Measurements from ENCODE around the gene RAD51D.

Gene RAD51D

DNA sequence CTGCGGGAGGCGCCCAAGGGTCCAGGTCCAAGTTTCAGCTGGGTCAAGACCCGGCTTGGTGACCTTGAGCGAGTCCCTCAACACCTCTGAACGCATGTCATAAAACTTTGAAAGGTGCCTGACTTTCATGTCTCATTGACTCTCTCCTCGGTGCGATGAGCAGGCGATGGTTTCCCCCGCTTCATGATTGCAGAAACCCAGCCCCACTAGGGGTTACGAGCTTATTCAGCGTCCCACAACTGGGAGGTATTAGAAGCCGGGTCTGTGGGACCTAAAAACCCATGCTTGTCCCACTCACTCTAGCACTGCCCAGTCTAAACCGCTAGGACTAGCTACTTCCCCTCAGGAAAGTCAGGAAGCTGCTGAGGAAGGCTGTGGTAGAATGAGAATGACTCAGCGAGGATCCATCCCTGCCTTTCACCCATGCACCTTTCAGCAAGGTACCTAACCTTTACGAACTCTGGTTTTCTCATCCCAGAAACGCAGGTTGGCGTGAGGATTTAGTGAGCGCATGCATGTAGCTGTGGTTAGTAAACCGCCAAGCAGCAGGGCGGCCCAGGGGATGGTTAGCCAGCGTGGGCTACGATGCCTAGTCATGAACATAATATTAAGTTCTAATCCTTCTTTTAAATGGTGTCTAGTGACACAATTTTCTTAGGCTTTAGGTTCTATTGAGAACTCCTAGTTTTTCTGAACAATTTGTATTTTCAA is 29.9 kb downstream of the RAD51D start:
- peak; percentile 22 to 29 for DNase-seq

DNA sequence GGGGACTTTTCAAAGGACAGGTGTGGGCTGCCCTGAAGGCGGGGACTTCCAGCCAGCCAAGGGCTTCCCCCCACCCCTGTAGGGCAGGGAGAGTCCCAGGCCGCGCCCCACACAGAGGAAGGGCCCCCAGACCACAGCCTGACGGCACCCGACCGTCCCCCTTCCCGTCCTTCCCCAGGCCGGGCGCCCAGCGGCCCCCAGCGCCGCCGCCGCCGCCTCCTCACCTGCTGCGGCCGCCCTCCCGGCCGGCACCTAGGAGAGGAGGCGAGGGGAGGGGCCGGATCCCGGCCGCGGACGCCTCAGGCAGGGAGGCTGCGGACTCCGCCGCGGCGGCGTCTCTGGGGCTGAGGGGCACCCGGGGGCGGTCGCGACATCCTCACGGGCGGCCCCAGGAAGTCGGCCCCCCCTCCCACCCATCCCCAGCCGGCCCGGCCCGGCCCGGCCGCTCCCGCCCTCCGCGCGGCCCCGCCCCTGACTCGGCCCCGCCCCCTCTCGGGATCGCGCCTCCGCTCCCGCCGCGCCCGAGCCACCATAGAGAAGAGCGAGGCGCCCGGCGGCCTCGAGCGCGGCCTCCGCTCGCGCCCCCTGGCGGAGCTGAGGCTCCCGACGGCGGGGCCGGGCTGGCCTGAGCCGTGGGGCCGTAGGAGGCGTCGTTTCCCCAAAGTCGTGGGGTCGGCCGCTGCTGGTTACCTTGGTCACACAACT is 30.6 kb downstream of the RAD51D start:
- peak; percentile 67 to 87 for DNase-seq

DNA sequence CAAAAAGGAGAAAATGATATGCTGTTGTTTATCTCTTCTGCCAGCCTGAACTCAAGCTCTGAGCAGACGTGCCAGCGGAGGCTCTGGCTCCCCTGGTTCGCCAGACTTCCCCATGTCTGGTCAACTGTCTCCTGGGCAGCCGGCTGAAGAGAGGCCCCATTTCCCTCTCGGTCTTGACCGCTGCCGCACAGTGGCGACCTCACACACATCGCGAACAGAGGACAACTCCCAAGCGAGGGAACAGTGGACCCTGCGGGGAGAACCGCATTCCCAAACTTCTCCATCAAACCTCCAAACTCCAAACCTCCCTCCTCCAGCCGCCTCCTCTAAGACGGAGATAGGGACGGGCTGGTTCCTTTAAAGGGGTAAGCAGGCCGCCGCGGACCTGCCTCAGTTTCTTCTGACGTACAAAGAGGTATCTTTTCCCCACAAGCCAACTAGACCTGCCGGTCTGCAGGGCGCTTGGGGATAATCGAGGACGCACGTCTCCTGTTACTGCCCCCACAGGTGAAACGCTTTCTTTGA is 31.2 kb downstream of the RAD51D start:
- DNase-seq = no peak

DNA sequence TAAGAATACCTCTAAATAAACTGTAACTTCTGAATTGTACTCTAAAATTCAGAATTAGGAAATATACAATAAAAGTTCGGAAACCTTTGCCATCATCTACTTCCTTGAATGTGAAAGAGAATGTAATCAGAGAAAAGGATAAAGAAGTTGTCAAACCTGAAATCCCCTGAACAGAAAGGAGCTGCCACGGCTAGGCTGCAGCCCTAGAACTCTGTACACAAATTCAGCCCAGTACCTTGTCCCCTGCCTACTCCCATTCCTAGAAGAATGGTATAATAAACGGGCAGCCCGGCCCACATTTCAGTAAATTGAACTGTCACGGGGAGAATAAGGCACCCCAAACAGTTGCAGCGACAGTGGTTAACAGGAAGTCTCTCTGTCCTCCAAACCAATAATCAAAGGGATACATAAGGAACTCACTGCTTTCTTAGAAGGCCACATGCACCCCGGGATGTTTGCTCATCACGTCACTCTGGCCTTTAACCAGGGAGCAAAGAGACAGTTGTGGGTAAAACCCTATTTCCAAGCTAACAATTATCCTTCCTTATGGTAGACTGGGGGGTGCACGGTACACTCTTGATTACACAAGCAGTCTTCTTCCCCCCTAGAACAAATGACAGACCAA is 31.8 kb downstream of the RAD51D start:
- DNase-seq = no peak

DNA sequence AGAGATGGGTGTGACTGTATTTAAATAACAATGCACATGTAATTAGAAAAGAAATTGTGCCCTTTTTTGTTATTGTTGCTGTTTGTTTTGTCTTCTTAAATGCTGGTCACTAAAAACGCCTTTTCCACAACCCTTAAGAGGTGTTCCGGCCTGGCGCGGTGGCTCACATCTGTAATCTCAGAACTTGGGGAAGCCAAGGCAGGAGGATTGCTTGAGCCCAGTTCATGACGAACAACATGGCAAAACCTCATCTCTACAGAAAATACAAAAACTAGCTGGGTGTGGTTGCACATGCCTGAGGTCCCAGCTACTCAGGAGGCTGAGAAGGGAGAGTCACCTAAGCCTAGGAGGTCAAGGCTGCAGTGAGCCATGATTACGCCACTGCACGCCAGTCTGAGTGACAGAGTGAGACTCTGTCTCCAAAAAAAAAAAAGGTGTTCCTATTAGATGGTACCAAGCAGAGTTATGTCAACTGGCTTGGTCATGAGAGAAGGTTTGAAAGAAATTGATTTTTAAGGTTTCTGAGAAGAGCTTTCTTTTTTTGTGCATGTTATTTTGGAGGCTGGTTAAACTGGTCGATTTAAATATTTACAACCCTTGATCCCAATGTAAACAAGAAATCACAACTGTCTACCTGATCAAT is 32.6 kb downstream of the RAD51D start:
- no peak for DNase-seq

DNA sequence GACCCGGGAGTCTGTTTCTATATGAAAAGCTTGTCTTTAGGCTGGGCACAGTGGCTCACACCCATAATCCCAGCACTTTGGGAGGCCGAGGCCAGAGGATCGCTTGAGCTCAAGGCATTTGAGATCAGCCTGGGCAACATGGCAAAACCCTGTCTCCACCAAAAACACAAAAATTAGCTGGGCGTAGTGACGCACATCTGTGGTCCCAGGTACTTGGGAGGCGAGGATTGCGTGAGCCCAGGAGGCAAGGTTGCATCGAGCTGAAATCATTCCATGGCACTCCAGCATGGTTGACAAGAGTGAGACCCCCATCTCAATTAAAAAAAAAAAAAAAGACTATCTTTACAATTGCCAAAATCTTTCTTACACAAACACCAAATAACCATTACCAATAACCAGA is 33.5 kb downstream of the RAD51D start:
- no peak for DNase-seq

DNA sequence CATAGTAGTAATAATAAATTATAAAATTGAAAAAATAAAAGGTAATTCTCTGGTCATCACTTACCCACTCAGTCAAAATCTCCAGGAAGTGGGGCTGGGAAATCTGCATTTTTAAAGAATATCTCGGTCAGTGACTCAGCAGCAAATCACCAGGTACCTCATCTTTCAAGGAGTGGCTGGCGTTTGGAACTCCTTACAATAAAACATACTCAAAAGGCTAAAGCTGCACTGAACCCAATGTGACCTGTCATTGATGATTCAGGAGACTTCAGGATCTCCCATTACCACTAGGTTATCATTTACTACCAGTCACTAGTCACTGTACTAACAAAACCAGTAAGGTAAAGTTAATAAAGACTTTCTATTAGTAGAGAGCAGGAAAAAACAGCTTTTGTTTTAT is 34.7 kb downstream of the RAD51D start:
- DNase-seq = no peak

DNA sequence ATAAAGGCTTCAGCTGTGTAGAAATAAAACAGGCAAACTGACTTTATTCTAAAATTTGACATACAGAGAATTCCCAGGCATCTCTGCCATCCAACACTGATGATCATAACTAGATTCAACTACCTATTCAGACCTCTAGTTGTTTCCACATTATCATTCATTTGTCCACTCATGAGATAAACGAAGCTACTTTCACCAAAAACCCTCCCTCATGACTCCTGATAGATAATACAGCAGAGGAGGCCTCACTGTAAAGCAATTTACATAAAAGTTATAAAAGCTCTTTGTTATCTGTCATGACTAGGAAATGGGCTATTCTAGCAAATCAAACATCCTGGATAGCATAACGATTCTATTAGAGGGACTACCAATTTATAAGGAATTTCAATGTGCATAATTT is 36.6 kb downstream of the RAD51D start:
- no peak for DNase-seq

DNA sequence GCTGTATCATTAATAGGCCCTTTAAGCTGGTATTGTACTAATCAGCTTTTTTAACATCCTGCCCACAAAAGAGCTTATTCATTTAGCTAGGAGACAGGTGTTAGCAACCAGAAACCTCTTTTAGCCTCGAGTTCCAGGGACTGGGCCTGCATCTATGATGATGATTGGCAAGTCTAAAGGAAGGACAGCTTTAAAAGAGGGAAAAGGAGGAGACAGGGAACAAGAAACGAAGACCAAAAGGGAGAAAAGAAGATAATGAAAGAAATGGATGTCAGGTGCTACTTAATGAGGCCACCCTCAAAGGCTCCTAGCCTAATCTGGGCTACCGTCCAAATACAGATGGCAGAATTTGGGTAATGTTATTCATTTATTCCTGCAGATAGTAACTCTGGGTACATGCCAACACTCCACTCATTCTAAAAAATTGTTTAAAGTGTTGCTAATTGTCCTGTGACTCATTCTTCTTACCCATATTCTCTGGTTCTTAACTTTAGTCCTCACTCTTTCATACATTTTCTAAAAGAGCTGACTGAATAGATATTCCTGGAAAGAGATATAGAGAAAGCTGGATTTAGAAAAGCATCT is 37.5 kb downstream of the RAD51D start:
- DNase-seq = no peak

DNA sequence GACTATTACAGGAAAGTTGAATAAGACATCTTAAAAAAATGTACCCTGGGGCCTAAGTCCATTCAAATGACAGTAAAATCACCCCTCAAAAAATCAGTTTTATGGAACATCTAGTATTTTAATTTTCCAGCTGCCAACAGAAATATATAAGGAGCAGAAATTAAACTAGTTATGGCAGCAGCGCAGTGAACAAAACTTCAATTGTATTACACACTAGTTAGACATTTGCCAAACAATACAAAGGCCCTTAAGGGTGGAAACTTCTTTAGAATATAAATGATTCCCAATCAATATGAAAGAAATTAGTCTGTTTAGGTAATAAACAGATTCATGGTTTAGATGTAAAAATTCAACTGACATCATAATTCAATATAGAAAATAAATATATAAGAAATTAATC is 38.0 kb downstream of the RAD51D start:
- DNase-seq = no peak

DNA sequence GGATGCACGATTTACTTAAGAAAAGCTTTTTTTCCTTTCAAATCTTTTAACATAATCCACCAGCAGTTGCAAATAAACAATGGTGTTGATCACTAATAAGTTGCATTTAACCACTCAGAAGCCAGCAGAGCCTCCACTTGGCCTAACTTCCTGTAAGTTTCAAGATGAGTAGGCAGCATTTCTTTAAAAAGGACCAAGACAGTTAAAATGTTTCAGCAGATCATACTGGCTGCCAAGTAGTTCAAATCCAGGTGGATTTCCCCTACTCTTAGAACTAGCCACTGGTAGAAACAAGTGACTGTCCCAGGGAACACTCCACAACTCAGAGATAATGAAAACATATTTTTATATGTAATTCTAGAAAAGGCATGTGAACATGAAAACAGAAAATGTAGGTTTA is 39.1 kb downstream of the RAD51D start:
- no peak for DNase-seq

DNA sequence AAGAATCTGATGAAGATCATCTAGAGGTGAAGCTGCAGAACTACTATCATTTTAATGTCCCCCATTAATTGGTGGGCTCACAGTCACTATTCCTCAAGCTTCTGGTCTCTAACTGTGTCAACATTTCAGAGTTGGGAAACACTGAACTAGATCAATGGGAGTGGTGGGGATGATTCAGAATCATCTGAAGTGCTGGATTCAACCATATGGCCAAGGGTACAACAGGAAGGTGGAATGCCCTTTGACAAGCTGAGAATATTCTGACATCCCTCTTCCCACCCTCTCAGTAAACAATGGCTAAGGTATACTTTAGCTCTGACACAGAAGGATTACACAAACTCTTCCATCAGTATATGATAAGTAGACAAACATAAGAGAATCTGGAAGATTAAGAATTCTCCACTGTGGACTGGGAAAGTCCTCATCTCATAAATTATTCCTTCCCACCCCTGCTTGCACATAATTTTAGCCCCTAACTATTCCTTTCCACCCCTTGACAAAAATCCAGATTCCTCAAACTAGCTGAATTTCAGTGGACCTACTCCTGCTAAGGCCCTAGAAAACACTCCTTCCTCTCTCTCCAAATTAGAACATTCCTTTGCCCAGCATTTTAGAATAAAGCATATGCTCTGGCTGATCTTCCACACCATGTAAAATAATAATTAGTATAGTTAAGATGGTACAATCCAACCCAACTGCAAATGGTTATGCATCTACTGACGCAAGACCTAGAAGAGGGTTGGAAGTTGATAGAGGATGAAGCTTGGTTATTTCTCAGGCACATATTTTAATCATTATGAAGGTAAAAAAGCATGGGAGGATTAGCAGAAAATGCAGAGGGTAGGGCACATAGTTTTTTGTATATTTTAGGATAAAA is 39.9 kb downstream of the RAD51D start:
- DNase-seq = no peak

DNA sequence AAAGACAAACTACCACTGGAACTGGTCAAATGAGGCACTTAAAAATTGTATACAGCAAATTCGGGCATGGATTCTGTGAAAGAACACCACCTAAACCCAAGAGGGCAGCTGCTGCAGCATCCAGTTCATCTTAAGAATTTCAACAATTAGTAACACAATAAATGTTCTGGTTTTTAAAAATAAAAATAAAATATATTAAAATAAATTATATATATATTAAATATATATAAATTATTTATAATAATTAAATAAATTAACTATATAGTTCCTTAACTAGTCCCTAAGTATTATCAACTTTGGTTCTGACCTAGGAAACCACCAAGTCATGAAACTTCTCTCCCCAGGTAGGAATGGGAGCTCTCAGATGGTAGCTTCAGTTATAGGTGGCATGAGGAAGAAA is 42.8 kb downstream of the RAD51D start:
- DNase-seq = no peak

DNA sequence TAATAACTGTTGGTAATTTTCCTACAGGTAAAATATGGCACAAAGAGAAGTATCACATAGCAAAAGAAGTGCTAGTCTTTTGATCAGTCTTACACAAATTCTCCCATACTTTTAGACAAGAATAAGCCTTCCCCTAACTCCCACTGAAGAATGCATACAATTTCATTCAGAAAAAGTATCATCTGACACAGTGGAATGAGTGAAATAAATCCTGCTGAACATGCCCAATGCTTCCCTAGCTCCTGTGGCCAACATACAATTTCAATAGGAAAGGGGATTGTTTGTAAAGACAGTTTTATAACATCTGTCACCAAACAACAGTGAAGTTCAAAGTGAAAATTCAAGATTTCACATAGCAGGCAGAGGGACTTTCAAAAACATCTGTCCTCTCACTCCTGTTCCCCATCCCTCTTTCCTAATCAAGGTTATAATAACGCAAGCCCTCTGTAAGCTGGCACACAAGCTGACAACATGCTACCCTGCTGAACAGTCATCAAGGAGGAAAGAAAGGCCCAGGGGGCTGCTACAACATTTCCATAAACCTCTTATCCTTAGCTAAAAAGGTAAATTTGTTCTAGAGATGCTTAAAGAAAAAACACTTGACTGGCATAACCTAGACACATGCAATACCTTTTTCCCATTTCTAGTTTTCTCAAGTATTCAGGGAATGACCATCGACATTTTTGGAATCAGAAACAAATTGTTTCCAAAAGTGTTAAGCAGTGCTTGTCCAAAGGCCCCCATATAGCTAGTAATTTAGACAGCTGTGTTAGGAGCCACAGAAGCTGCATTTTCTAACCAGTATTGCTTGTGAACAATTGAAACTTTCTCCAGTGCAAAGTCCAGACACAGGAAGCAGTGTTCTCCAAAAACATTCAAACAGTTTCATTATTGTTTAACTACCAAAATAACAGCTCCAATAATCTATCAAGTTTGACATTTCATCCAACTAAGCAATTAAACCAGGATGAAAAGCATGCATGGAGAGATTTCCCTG is 44.7 kb downstream of the RAD51D start:
- no peak for DNase-seq

DNA sequence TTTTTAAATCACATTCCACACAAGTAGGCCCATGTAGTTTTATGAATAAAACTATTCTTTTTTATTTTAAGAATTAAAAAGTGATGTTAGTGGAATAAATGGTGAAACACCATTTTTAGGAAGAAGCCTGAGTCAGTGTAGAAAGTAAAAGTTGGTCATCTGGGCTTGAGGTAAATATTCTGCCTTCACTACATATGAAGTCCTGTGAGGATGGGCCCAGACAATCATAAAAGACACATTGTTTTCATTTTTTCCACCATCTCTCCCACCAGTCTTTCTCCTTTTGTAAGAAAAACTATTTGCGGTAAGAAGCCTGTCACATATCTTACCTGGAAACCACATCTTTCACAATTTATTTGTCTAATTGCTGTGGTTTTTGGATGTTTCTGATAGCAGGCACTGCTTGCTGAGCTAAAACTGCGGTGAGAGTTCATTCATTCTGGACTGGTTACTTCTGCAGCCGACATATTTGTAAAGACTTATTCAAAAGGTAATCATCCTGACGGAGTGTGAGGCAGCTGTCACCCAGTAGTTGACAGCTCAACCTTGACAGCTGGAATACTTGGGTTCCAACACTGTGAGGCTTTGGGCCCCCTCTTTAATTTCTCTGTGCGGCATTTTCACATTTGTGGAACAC is 45.6 kb downstream of the RAD51D start:
- DNase-seq = no peak

DNA sequence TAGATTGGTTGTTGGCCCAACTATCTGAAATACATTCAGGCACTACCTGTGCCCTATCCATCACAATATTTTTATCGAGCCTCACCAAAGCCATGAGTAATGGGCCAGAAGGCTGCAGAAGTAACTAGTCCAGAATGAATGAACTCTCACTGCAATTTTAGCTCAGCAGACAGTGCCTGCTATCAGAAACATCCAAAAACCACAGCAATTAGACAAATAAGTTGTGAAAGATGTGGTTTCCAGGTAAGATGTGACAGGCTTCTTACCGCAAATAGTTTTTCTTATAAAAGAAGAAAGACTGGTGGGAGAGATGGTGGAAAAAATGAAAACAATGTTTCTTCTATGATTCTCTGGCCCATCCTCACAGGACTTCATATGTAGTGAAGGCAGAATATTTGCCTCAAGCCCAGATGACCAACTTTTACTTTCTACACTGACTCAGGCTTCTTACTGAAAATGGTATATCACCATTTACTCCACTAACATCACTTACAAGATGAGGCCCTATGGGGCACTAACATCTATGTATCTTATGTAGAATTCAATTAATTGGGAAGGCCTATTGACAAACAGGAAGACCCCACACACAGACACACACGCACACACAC is 46.4 kb downstream of the RAD51D start:
- DNase-seq = no peak

DNA sequence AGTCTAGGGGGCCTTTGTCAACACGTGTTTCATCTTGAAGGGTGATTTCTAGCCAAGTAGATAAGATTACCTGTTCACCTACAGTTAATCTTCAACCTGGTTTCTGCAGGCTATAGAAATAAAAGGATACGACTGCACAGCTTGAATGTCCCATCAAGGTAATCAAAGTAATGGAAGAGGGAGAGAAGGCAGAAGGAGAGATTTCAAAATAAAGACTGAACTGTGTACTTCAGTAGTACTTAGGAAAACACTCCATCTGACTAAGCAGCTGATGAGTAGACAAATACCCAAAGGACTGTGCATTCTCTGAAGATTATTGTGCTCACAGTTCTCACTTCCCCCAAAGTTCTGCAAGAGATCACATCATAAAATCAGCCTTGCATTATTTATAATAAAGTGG is 50.3 kb downstream of the RAD51D start:
- DNase-seq = no peak

DNA sequence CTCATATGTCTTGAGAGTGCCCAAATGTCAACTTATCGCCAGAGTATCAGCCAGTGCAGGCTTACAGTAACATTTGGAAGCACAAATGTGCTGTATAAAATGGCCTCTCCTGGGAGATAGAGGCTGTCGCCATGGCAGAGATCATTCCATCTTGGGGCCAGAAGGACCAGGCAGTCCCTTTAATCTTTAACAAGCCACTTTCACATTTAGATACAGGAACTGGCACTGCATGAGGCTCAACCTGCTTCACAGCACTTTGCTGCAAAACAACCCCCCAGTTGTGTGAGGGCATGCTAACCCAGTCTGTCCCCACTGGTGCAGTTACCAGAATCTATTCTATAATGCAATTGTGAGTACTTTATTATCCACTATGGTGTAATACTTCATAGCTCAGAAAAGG is 51.4 kb downstream of the RAD51D start:
- DNase-seq = no peak

DNA sequence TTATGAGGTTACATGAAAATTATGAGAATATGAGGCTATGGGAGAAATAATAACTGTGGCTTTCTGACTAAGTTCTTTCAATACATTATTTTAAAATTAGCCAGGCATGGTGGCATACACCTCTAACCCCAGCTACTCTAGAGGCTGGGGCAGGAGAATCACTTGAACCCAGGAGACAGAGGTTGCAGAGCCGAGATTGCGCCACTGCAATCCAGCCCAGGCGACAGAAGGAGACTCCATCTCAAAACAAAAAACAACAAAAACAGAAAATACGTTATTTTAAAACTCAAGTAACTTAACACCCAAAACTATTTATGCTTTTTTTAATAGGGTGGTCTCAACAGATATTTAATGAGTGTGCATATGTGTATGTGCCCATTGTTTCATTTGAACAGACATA is 53.8 kb downstream of the RAD51D start:
- no peak for DNase-seq
